Psoas muscle (tissue), 8 donors: ENCODE measurements around the gene RAP1B. TPM values are rescaled to one million over a fixed set of nuclear protein-coding genes. Genes with fewer than 3 reads are reported as not detected.
A peak's percentile ranks its signal among the peaks of the same experiment; 100 is the strongest.

Experiments
- ATAC-seq, 4 donors: fragments of 200-7000 bp; cut with Tn5 transposase; one replicate each; pipeline ENCODE4 v1.9.1; 2020; ENCODE audit warnings: moderate library complexity in 3 of 4, mild to moderate bottlenecking in 2 of 4
- DNase-seq, 2 donors: peaks; one replicate each; pipeline ENCODE4 v3.0.0-alpha.2; 2020
- H3K27ac ChIP-seq: fragments of 200-600 bp; one replicate; pipeline ENCODE4 v1.8.0; 2022
- H3K27me3 ChIP-seq, 3 donors: fragments of 200-600 bp in 1 of 3; one replicate each; pipeline versions ENCODE4 v1.6.1 to v1.8.0; 2013 to 2022; ENCODE audit warnings: low read length in 2 of 3, mild to moderate bottlenecking in 2 of 3, moderate library complexity in 1 of 3; ENCODE audit not compliant: insufficient read depth in 3 of 3
- H3K36me3 ChIP-seq, 2 donors: fragments of 200-600 bp in 1 of 2; one replicate each; pipeline versions ENCODE4 v1.6.1 to v1.8.0; 2013 to 2022; ENCODE audit warnings: low read depth in 1 of 2, mild to moderate bottlenecking in 1 of 2, moderate library complexity in 1 of 2; ENCODE audit not compliant: insufficient read depth in 1 of 2
- H3K4me1 ChIP-seq: fragments of 200-600 bp; one replicate; pipeline ENCODE4 v1.8.0; 2022
- H3K4me3 ChIP-seq: fragments of 200-600 bp; one replicate; pipeline ENCODE4 v1.8.0; 2022; ENCODE audit warnings: mild to moderate bottlenecking
- H3K9me3 ChIP-seq: fragments of 200-600 bp; one replicate; pipeline ENCODE4 v1.8.0; 2022
- CTCF ChIP-seq: fragments of 200-600 bp; IDR thresholded peaks from one replicate; pipeline ENCODE4 v1.8.0; 2022; ENCODE audit warnings: antibody characterized with exemption
- WGBS, 3 donors: extraction: QIAGEN DNeasy Blood & Tissue Kit; methylation state at CpG; one replicate each; pipeline versions ENCODE4 v1.1.6 to v1.1.7; 2013; 5-methylcytosine and 5-hydroxymethylcytosine counted together
- intact Hi-C, 2 donors: fragments of 100-400 bp; cut with DNase I; formaldehyde crosslinking; loops; one replicate each; pipeline versions ENCODE4 v1.11.0 to v1.14.2; 2022
- polyA plus RNA-seq, 3 donors: library from polyadenylated mRNA; stranded (reverse); fragments of 200-250 nt; gene quantifications; one replicate each; pipeline ENCODE4 v1.2.3, GENCODE V29; 2013
- total RNA-seq, 4 donors: library from RNA; stranded (reverse); fragmentation: NEBNext Ultra II Directional in 2 of 4; extraction: Animal tissue kit (Norgen Biotek cat#: 25700) in 2 of 4; gene quantifications; one replicate each; pipeline versions ENCODE4 v1.2.1 to v1.2.4, GENCODE V29; 2021 to 2023
- donor health status: healthy with polysubstance abuse.
- donor health status: DM: no; HTN: no; CAD: no; lungs with moderate emphysema.
- donor health status: Bipolar disorder and iron deficiency.
- donor health status: healthy.
- donor health status: DM: yes; HTN: yes; CAD: no.
- donor health status: DM: no; HTN: no; CAD: no.
- donor health status: DM: no; HTN: no; CAD: no.
- donor health status: DM: yes; HTN: yes; CAD: no.

RAP1B gene
- total and polyA plus RNA-seq, 7 donors, result 36.2 to 85.7 (median 59.0) TPM

- Histone ChIP-seq H3K9me3 (no peaks in the 10 kb centered on the region), H3K27me3 (no peaks in the 10 kb centered on the region), H3K36me3 (peaks cover 3% of the 10 kb centered on the region in 2 donors), H3K4me1 (peaks cover 80% of the 10 kb centered on the region), H3K27ac (no peak overlapping the region), H3K4me3 (peak overlapping the region; percentile 0)
- intact Hi-C loops, result no loop called here
- DNase-seq (no peak), ATAC-seq (peak in 1 of 4 donors; percentile 9)
- no peak for TF ChIP-seq CTCF
These were observed 10.9 kb downstream of the RAP1B start for GRCh38 chr12:68621472-68622081.

GRCh38 chr12:68622250-68622649 is 11.6 kb downstream of the RAP1B start:
- DNase-seq (no peak), ATAC-seq (peak in 3 of 4 donors; percentile 52 to 72 (median 69))
- 58 to 90% (median 85%) methylated on average over 1 of the region's 1 CpG for WGBS, 3 donors
- H3K27ac ChIP-seq, result no peak overlapping the region
- H3K27me3 ChIP-seq, result no peaks in the 10 kb centered on the region
- intact Hi-C loops, result no loop called here
- no peaks in the 10 kb centered on the region for H3K9me3 ChIP-seq
- H3K4me1 ChIP-seq, result peaks cover 73% of the 10 kb centered on the region
- no peak for TF ChIP-seq CTCF
- H3K4me3 ChIP-seq, result no peak overlapping the region
- peaks cover 3 to 8% of the 10 kb centered on the region in 2 donors for H3K36me3 ChIP-seq

GRCh38 chr12:68623059-68623458 is 12.4 kb downstream of the RAP1B start:
- H3K36me3 ChIP-seq, result peaks cover 3 to 8% of the 10 kb centered on the region in 2 donors
- intact Hi-C loops, result no loop called here
- no peaks in the 10 kb centered on the region for H3K27me3 ChIP-seq
- no peak overlapping the region for H3K27ac ChIP-seq
- no peak for TF ChIP-seq CTCF
- H3K4me3 ChIP-seq, result no peak overlapping the region
- H3K9me3 ChIP-seq, result peaks cover 5% of the 10 kb centered on the region
- DNase-seq (no peak), ATAC-seq (no peak)
- peaks cover 65% of the 10 kb centered on the region for H3K4me1 ChIP-seq

- no peaks in the 10 kb centered on the region for H3K27me3 ChIP-seq
- H3K4me3 ChIP-seq, result no peak overlapping the region
- peaks cover 59% of the 10 kb centered on the region for H3K4me1 ChIP-seq
- ATAC-seq, result no peak
- H3K36me3 ChIP-seq, result peaks cover 0 to 8% of the 10 kb centered on the region in 2 donors
- no peak overlapping the region for H3K27ac ChIP-seq
- WGBS, 3 donors, result 95 to 100% (median 100%) methylated on average over 1 of the region's 1 CpG
- intact Hi-C loops, result no loop called here
- peaks cover 5% of the 10 kb centered on the region for H3K9me3 ChIP-seq
- TF ChIP-seq CTCF, result no peak
- DNase-seq, result no peak
These were observed 13.3 kb downstream of the RAP1B start for GRCh38 chr12:68623984-68624383.

- no peak for ATAC-seq
- Histone ChIP-seq H3K27me3 (no peaks in the 10 kb centered on the region), H3K4me3 (no peak overlapping the region), H3K27ac (no peak overlapping the region), H3K4me1 (peaks cover 55% of the 10 kb centered on the region), H3K36me3 (peaks cover 0 to 8% of the 10 kb centered on the region in 2 donors), H3K9me3 (peaks cover 5% of the 10 kb centered on the region)
- no peak for DNase-seq
- TF ChIP-seq CTCF, result no peak
- WGBS, 3 donors, result 94 to 98% (median 94%) methylated on average over 2 of the region's 2 CpGs
- intact Hi-C loops, result no loop called here
These were observed 14.2 kb downstream of the RAP1B start for GRCh38 chr12:68624933-68625332.
